Hematopoietic multipotent progenitor cell (in vitro differentiated cells): Measurements from ENCODE around the gene VAV2. TPM values are rescaled to one million over a fixed set of nuclear protein-coding genes. Genes with fewer than 3 reads are reported as not detected.

Source experiments
- DNase-seq, 3 donors: peaks; one replicate each; pipeline ENCODE4 v3.0.0-alpha.2; 2011 to 2015; ENCODE audit warnings: low read depth in 2 of 3, low spot score in 2 of 3
- total RNA-seq: library from RNA; depleted of rRNA; stranded (reverse); fragments of >200 nt; gene quantifications from one replicate; pipeline ENCODE4 v1.2.3, GENCODE V29; 2012

VAV2 gene
- total RNA-seq, 1 donor: 2.2 TPM

DNA sequence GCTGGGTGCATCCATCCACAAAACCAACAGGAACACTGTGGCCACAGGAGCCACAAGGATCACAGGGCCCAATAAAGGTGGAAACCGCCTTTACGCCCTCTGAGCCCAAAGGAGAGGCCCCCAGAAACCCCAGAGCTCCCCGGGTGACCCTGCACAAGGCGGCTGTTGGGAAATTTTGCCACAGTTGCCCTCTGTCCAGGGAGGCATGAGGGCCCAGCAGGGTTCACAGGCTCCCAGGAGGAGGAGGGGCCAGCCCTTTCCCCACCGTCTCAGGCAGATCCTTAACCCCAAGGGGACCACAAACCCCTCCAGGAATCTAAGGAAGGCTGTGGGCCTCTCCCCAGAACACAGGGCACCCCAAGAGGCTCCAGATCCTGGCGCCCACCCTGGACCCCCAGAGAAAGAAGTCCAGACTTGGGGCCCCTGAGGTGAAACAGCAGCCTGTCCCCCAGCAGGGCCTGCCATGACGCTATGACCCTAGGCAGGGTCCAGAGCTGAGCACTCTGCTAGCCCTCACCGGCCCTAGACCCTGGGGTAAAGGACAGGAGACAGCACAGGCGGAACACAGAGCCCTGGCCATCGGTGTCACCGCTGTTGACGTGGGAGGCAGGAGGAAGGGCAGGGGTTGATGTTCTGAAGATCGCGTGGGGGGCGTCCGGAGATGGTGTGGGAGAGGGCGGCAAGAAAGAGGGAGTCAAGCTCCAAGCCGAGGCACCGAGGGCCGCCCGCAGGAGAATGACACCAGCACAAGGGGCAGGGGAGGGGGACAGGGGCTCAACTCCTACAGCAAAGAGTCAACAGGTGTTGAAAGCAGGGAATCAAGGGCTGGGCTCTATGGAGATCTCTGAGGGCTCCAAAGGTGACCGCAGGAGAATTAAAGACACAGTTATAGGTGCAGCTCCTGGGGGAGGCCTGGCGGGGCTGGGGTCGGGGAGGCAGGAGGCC, 97.5 kb downstream of the VAV2 start:
- no peak for DNase-seq

DNA sequence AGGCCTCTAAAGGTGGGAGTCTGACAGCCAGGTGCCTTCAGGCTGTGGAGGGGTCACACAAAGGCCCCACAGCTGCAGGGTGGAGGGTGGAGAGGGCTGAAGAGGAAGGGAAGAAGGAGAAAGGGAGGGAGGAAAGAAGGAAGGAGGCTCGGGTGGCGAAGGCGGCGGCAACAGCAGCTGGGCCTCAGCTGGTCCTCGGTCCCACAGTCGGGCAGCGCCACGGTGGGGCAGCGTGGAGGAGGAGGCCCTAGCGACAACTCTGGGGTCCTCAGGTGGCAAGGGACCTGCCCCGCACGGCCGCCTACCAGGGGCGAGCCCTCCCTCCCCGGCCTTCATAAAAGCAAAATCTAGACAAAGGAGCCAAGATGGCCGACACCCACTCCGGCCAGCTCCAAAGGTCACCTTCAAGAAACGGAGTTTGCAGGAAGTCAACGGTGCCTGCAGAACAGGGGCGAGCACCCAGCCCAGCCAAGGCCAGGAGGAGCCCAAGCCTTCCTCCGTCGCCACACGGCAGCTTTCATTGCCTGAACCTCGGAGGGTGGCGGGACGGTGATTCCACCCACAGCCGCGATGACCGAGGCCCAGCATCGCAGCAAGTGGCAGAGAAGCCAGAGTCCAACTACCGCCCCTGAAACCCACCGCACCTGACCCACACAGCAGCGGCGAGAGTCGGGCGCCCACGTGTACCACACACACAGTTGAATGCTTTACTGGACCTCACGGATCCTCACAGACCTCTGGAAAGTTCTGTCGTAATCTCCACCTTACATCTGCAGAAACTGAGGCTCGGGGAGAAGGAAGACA, 98.7 kb downstream of the VAV2 start:
- DNase-seq: no peak

DNA sequence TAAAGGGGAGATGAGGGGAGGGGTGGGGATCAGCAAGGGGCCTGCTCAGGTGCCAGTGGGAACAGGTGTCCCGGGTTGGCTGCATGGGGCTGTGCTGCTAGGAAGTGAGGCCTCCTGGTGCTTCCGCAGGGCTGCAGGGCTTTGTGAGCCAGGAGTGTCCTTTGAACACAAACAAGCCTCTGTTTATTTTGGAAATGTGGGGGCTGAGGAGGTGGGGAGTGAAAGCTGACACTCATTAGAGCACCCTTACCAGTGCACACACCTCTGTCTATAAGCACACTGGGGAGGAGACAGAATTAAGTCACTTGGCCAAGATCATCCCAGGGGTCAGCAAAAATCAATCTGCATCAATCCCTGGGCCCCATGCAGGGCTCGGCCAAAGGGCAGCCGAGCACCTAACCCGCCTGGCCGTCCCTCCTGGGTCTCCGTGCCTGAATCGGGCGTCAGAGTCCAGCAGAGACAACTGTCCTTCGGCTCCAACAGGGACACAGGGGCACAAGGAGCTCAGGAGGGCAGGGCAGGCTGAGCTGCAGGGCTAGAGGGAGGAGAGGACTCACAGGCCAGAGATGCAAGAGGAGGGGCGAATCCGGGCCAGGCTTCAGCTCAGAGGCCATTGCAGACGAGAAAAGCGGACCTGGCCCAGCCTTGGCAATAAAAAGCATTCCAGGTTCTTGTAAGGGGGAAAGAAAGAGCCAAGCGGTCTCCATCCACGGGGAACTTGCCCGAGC, 99.8 kb downstream of the VAV2 start:
- DNase-seq: no peak

DNA sequence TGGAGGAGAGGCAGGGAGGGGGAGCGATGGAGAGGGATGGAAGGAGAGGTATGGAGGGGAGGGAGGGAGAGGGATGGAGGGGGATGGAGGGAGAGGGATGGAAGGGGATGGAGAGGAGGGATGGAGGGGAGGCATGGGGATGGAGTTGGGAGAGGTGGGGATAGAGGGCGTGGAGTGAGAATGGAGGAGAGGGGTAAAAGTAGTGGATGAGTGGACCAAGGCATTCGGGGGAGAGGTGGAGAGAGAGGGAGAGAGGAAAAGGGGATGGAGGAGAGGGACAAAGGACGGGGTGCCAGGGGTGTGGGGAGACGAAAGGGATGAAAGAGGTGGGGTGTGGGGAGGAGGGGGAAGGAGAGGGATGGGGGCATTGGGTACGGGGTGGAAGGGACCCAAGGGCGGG, 100.4 kb downstream of the VAV2 start:
- no peak for DNase-seq

DNA sequence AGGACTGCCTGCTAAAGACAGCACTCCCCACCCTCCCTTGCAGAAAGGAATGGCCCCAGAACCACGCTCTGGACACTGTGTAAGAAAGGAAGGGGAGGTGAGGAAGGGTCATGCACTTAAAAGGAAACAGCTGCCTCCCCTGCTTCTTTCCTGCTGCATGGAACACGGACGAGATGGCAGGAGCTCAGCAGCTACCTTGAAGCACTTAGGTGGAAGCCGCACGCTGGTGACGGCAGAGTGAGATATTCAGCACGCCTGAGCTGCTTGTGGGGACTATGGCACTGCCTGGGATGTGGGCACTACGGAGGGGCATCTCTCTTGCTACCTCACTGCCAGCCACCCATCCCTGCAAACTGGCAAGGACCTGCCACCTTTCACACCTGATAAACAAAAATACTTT, 101.5 kb downstream of the VAV2 start:
- DNase-seq: no peak

DNA sequence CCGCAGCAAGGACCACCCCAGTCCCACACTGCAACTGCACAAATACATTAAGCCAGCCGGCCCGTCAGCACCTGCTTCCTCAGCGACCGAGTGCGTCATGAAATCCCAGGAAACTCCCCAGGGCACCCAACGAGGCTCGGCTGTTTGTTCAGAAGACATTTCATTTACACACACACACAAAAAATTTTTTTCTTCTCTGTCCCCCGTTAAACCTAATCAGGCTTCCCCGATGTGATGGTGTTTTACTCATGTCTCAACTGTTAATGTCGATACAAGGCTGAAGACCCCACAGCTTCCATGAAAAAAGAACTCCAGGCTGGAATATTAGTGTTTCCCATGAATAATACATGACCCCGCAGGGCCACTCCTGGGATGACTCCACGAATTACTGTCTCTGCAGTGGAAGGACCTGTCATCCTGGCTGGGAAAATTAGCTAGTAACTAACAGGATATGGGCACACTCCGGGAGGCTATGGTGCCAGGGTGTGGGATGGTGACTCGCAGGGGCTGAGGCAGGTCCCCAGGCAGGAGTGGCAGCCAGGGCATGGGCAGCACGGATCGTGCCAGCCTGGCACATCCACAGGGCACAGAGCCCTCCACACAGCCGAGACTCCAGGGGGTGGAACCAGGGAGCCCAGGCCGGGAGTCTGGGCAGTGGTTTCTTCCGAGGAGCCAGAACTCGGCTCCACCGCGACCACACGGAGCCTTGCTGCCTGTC, 102.4 kb downstream of the VAV2 start:
- DNase-seq: no peak

GRCh38 chr9:133888809-133889491, 103.2 kb downstream of the VAV2 start:
- DNase-seq: no peak

- DNase-seq: no peak
Observed at GRCh38 chr9:133888048-133888808, 103.9 kb downstream of the VAV2 start.

- no peak for DNase-seq
Observed at GRCh38 chr9:133887540-133888047, 104.5 kb downstream of the VAV2 start.

- DNase-seq: no peak
Observed at GRCh38 chr9:133886563-133887501, 105.3 kb downstream of the VAV2 start.

DNA sequence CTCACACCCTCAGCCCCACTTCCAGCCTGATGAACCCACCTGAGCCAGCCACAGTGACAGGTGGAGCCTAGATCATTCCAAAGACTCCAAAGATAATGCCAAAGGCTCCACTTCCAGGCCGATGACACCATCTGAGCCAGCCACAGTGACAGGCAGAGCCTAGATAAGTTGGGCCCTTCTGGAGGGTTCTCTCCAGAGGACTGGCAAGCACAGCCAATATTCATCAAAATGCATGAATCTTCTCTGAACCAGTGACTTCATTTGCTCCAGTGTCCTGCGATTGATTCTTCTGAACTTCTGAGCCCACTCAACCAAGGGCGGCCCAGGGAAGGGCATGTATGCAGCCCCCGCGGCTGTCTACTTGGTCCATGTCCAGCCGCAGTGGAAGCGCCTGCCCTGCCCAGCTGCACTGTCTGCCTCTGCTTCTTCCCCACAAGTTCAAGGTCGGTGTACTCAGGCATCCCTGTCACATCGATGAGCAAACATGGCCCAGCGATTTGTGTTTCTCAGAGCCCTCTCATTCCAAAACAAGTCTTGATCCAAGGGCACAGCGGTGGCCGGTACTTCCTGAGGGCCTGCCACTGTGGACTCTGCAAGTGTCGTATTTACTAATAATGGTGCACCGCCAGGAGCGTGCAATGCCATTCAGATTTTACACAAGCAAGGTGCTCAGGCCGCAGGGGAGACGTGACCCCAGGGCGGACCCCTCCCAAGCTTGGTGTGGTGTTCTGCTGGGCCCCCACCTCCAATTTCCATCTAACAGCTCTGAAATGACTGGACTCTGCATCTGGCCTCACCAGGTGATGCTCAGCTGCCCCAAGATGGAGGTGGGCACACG, 107.0 kb downstream of the VAV2 start:
- DNase-seq: no peak

- no peak for DNase-seq
Observed at GRCh38 chr9:133882849-133883755, 109.0 kb downstream of the VAV2 start.

- no peak for DNase-seq
Observed at GRCh38 chr9:133881671-133882381, 110.3 kb downstream of the VAV2 start.

- DNase-seq: no peak
Observed at GRCh38 chr9:133880851-133881661, 111.1 kb downstream of the VAV2 start.
